Ishikawa (cell line): Measurements from ENCODE around the gene FIGNL1.

ENCODE experiments used
- CEBPB ChIP-seq: IDR thresholded peaks from 2 replicates; pipeline ENCODE4 v1.6.1; 2012
- CREB1 ChIP-seq: IDR thresholded peaks from 2 replicates; pipeline ENCODE4 v1.6.1; 2012; ENCODE audit warnings: low read depth
- EGR1 ChIP-seq: IDR thresholded peaks from 2 replicates; pipeline ENCODE4 v1.6.1; 2012
- EP300 ChIP-seq: IDR thresholded peaks from 2 replicates; pipeline ENCODE4 v1.6.1; 2012; ENCODE audit warnings: borderline replicate concordance
- FOXM1 ChIP-seq: IDR thresholded peaks from 2 replicates; pipeline ENCODE4 v1.6.1; 2012; ENCODE audit warnings: low read depth, borderline replicate concordance
- NFIC ChIP-seq: IDR thresholded peaks from 2 replicates; pipeline ENCODE4 v1.6.1; 2012
- RAD21 ChIP-seq: IDR thresholded peaks from 2 replicates; pipeline ENCODE4 v1.6.1; 2012; ENCODE audit warnings: low read depth
- TAF1 ChIP-seq: IDR thresholded peaks from 2 replicates; pipeline ENCODE4 v1.6.1; 2012; ENCODE audit warnings: low read depth, mild to moderate bottlenecking
- TCF12 ChIP-seq: IDR thresholded peaks from 2 replicates; pipeline ENCODE4 v1.6.1; 2012; ENCODE audit warnings: low read depth
- TEAD4 ChIP-seq: IDR thresholded peaks from 2 replicates; pipeline ENCODE4 v1.6.1; 2012
- USF1 ChIP-seq: IDR thresholded peaks from 2 replicates; pipeline ENCODE4 v1.6.1; 2012
- YY1 ChIP-seq: IDR thresholded peaks from 2 replicates; pipeline ENCODE4 v1.6.1; 2012; ENCODE audit warnings: low read depth
- ZBTB7A ChIP-seq: IDR thresholded peaks from 2 replicates; pipeline ENCODE4 v1.6.1; 2012; ENCODE audit warnings: low read depth
- TF ChIP-seq, protein P1 (sequence below): IDR thresholded peaks from 2 replicates; pipeline ENCODE4 v1.6.1; 2012
- TF ChIP-seq, protein P2 (sequence below): IDR thresholded peaks from 2 replicates; pipeline ENCODE4 v1.6.1; 2012; ENCODE audit warnings: low read depth, mild to moderate bottlenecking

The FIGNL1 gene

DNA sequence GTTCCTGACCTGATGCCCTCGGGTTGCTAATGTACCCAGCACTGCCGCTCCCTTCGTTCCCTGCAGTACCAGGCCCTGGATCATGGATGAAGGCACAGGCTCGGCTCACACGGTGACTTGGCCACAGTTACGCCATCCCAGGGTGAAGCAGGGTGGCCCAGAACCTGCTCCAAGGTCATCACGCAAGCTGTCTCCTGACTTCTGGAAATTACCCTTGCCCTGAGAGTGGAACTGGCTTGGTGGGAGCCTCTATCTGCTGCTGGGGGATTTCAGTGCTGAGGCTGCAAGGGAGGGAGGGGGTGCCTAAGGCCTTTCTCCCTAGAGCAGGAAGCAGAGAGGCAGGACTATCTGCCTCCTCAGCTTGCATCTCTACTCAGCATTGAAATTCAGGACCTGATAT, 36.6 kb downstream of the FIGNL1 start:
- TF ChIP-seq TEAD4 (no peak), TAF1 (no peak), TCF12 (no peak), NFIC (no peak), YY1 (no peak), EP300 (no peak), CEBPB (no peak), RAD21 (no peak), EGR1 (no peak), USF1 (no peak), FOXM1 (no peak), ZBTB7A (no peak), CREB1 (no peak)
- TF ChIP-seq, protein P1, sequence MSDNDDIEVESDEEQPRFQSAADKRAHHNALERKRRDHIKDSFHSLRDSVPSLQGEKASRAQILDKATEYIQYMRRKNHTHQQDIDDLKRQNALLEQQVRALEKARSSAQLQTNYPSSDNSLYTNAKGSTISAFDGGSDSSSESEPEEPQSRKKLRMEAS: no peak
- TF ChIP-seq, protein P2, sequence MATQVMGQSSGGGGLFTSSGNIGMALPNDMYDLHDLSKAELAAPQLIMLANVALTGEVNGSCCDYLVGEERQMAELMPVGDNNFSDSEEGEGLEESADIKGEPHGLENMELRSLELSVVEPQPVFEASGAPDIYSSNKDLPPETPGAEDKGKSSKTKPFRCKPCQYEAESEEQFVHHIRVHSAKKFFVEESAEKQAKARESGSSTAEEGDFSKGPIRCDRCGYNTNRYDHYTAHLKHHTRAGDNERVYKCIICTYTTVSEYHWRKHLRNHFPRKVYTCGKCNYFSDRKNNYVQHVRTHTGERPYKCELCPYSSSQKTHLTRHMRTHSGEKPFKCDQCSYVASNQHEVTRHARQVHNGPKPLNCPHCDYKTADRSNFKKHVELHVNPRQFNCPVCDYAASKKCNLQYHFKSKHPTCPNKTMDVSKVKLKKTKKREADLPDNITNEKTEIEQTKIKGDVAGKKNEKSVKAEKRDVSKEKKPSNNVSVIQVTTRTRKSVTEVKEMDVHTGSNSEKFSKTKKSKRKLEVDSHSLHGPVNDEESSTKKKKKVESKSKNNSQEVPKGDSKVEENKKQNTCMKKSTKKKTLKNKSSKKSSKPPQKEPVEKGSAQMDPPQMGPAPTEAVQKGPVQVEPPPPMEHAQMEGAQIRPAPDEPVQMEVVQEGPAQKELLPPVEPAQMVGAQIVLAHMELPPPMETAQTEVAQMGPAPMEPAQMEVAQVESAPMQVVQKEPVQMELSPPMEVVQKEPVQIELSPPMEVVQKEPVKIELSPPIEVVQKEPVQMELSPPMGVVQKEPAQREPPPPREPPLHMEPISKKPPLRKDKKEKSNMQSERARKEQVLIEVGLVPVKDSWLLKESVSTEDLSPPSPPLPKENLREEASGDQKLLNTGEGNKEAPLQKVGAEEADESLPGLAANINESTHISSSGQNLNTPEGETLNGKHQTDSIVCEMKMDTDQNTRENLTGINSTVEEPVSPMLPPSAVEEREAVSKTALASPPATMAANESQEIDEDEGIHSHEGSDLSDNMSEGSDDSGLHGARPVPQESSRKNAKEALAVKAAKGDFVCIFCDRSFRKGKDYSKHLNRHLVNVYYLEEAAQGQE: no peak

DNA sequence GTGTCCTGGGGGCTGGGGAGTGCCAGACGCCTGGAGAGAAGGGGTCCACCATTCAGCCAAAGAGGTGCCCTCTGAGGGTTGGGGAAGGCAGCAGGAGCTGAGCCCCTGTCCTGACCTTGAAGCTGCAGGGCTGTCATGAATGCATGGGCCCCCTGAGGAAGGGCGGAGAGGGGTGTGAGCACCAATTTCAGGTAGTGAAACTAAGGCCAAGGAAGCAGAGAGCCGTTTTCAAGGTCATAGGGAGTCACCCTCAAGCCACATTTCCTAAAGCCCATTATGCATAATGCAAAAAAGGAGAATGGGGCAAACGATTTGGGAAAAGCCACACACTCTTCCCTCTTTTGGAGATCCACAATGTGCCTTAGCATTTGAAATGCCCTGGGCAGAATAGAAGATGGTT, 37.2 kb downstream of the FIGNL1 start:
- no peak for TF ChIP-seq RAD21
- no peak for TF ChIP-seq TCF12
- TF ChIP-seq ZBTB7A: no peak
- no peak for TF ChIP-seq CREB1
- no peak for TF ChIP-seq TEAD4
- TF ChIP-seq USF1: no peak
- no peak for TF ChIP-seq FOXM1
- TF ChIP-seq EP300: no peak
- TF ChIP-seq CEBPB: no peak
- TF ChIP-seq NFIC: no peak

- TF ChIP-seq TAF1 (no peak), TEAD4 (no peak), YY1 (no peak), EP300 (no peak), ZBTB7A (no peak), EGR1 (no peak), RAD21 (no peak), FOXM1 (no peak)
- TF ChIP-seq, protein P2: no peak
Observed at GRCh38 chr7:50411332-50411731, 38.8 kb downstream of the FIGNL1 start.

GRCh38 chr7:50409856-50410745, 40.0 kb downstream of the FIGNL1 start:
- TF ChIP-seq, protein P1: no peak
- TF ChIP-seq, protein P2: no peak
- TF ChIP-seq FOXM1 (no peak), EGR1 (no peak), ZBTB7A (no peak), TEAD4 (no peak), YY1 (no peak), TCF12 (no peak), CEBPB (no peak), EP300 (no peak), RAD21 (no peak), TAF1 (no peak), USF1 (no peak), CREB1 (no peak)
